Measurements from ENCODE around the gene MMP25.

Gene MMP25, protein sequence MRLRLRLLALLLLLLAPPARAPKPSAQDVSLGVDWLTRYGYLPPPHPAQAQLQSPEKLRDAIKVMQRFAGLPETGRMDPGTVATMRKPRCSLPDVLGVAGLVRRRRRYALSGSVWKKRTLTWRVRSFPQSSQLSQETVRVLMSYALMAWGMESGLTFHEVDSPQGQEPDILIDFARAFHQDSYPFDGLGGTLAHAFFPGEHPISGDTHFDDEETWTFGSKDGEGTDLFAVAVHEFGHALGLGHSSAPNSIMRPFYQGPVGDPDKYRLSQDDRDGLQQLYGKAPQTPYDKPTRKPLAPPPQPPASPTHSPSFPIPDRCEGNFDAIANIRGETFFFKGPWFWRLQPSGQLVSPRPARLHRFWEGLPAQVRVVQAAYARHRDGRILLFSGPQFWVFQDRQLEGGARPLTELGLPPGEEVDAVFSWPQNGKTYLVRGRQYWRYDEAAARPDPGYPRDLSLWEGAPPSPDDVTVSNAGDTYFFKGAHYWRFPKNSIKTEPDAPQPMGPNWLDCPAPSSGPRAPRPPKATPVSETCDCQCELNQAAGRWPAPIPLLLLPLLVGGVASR

GRCh38 chr16:3045758-3046640 lies at the start of gene MMP25:
TSS of gene MMP25 (plus strand) at chr16:3046561. CDS start at chr16:3046918, 357 bp downstream.
- Mint-ChIP-seq H3K9me3 (no peaks in the 10 kb centered on the region), H3K27me3 (peaks cover 54% of the 10 kb centered on the region), H3K27ac (no peak within 1 kb of the TSS), H3K36me3 (no peaks in the 10 kb centered on the region), H3K4me1 (peaks cover 23% of the 10 kb centered on the region), H3K4me3 (peak within 1 kb of the TSS; percentile 70)
- peak; percentile 84 for ATAC-seq

DNA sequence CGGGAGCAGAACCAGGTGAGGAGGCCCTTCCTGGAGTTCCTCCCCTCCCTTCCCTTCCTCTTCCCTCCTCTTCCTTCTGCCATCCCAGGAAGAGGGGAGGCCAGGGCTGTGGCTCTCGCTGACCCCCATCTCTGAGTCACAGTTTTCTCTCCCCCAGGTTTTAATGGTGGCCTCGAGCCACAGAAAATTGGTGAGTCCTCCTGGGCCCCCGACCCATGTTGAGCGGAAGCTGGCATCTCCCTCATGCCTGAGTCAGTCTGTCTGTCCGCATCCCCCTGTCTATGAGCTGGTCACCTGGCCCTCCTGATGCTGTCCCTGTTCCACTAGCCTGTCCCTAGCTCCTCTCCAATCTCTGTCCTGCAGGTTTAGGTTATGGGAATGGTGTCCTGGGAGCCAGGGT lies 46.4 kb upstream of the MMP25 start:
- no peak overlapping the region for H3K27ac Mint-ChIP-seq
- ATAC-seq = no peak

DNA sequence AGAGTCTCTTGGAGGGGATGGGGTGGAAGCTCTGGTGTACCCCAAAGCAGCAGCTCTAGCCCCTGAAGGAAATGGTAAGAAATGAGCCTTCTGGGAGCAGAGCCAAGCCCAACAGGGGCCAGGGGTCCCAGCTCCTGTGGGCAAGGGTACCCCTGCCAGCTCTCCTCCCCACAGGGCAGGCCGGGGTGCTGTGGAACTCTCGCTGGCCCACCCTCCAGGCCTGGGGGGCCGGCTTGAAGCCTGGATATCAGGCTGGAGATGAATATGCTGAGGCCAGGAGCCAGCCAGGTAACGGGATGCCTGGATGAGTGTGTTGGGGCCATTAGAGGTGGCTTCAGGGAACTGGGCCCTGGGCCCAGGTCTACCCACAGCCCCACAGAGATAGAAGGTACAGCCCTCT lies 45.8 kb upstream of the MMP25 start:
- H3K4me1 Mint-ChIP-seq = peaks cover 7% of the 10 kb centered on the region
- no peaks in the 10 kb centered on the region for H3K36me3 Mint-ChIP-seq
- no peak overlapping the region for H3K27ac Mint-ChIP-seq
- peaks cover 57% of the 10 kb centered on the region for H3K27me3 Mint-ChIP-seq
- H3K9me3 Mint-ChIP-seq = no peaks in the 10 kb centered on the region
- ATAC-seq = no peak
- no peak overlapping the region for H3K4me3 Mint-ChIP-seq

More for the DNA sequence above, 46.4 kb upstream of the MMP25 start:
- Mint-ChIP-seq H3K4me3 (no peak overlapping the region), H3K36me3 (no peaks in the 10 kb centered on the region), H3K9me3 (no peaks in the 10 kb centered on the region), H3K4me1 (peaks cover 5% of the 10 kb centered on the region), H3K27me3 (peaks cover 53% of the 10 kb centered on the region)

GRCh38 chr16:3001316-3001715 lies 45.0 kb upstream of the MMP25 start:
- no peaks in the 10 kb centered on the region for H3K36me3 Mint-ChIP-seq
- H3K9me3 Mint-ChIP-seq = no peaks in the 10 kb centered on the region
- peaks cover 7% of the 10 kb centered on the region for H3K4me1 Mint-ChIP-seq
- H3K4me3 Mint-ChIP-seq = no peak overlapping the region
- no peak for ATAC-seq
- H3K27ac Mint-ChIP-seq = no peak overlapping the region
- H3K27me3 Mint-ChIP-seq = peaks cover 56% of the 10 kb centered on the region

- H3K27me3 Mint-ChIP-seq = peaks cover 64% of the 10 kb centered on the region
Measured at GRCh38 chr16:3003582-3004270, 42.6 kb upstream of the MMP25 start.

DNA sequence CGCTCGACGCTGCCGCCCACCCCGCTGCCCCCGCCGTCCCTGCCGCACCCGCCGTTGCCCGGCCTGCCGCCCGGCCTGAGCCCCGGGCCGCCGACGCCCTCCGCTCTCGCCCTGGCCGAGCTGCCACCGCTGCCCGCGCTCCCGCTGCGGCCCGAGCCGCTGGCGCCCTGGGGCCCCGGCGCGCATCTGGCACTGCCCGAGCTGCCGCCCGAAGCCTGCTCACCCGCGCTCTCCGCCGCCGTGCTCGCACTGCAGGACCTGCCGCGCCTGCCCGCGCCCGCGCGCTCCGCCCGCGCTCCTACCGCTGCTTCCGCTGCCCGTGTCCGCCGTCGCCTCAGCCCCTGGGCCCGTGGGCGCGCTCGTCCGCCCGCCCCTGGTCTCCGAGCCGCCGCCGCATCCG lies 42.0 kb upstream of the MMP25 start:
- peak overlapping the region; percentile 72 for H3K4me3 Mint-ChIP-seq
- no peaks in the 10 kb centered on the region for H3K36me3 Mint-ChIP-seq
- H3K27ac Mint-ChIP-seq = no peak overlapping the region
- no peaks in the 10 kb centered on the region for H3K9me3 Mint-ChIP-seq
- ATAC-seq = peak; percentile 3
- H3K27me3 Mint-ChIP-seq = peaks cover 61% of the 10 kb centered on the region
- H3K4me1 Mint-ChIP-seq = peaks cover 30% of the 10 kb centered on the region

More at GRCh38 chr16:3003582-3004270, 42.6 kb upstream of the MMP25 start:
- Mint-ChIP-seq H3K4me1 (peaks cover 29% of the 10 kb centered on the region), H3K9me3 (no peaks in the 10 kb centered on the region), H3K27ac (no peak overlapping the region), H3K36me3 (no peaks in the 10 kb centered on the region), H3K4me3 (peak overlapping the region; percentile 59)
- peak; percentile 100 for ATAC-seq

DNA sequence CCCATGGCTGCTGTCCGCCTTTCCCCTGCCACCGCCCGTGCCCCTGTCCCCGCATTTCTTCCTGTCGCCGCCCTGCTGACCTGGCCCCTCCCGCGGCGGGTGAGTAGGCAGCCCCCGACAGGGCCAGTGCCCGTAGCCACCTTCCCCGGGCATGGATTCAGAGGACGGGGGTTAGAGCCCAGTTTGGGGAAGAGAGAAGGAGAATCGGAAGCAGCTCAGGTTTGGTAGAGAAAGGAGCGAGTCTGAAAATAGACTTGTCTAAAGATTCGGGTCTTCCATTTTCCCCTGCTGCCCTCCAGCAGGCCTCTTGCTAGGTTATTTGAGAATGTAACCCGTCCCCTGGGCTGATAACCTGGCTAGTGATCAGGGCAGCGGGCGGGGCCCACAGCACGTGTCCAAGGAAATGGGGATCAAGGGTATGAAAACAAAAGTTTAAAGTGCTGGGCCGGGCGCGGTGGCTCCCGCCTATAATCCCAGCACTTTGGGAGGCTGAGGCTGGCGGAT lies 41.5 kb upstream of the MMP25 start:
- no peaks in the 10 kb centered on the region for H3K36me3 Mint-ChIP-seq
- no peak overlapping the region for H3K27ac Mint-ChIP-seq
- peaks cover 30% of the 10 kb centered on the region for H3K4me1 Mint-ChIP-seq
- ATAC-seq = no peak
- H3K27me3 Mint-ChIP-seq = peaks cover 56% of the 10 kb centered on the region
- H3K9me3 Mint-ChIP-seq = no peaks in the 10 kb centered on the region
- peak overlapping the region; percentile 72 for H3K4me3 Mint-ChIP-seq

- H3K4me3 Mint-ChIP-seq = no peak overlapping the region
- peaks cover 58% of the 10 kb centered on the region for H3K27me3 Mint-ChIP-seq
- no peaks in the 10 kb centered on the region for H3K36me3 Mint-ChIP-seq
- H3K9me3 Mint-ChIP-seq = no peaks in the 10 kb centered on the region
- H3K4me1 Mint-ChIP-seq = peaks cover 30% of the 10 kb centered on the region
- ATAC-seq = no peak
- no peak overlapping the region for H3K27ac Mint-ChIP-seq
Measured at GRCh38 chr16:3007059-3007956, 39.1 kb upstream of the MMP25 start.

- no peak for ATAC-seq
- no peak overlapping the region for H3K27ac Mint-ChIP-seq
- no peaks in the 10 kb centered on the region for H3K9me3 Mint-ChIP-seq
- H3K36me3 Mint-ChIP-seq = no peaks in the 10 kb centered on the region
- H3K4me3 Mint-ChIP-seq = no peak overlapping the region
- H3K27me3 Mint-ChIP-seq = peaks cover 66% of the 10 kb centered on the region
- peaks cover 30% of the 10 kb centered on the region for H3K4me1 Mint-ChIP-seq
Measured at GRCh38 chr16:3007957-3008689, 38.2 kb upstream of the MMP25 start.

DNA sequence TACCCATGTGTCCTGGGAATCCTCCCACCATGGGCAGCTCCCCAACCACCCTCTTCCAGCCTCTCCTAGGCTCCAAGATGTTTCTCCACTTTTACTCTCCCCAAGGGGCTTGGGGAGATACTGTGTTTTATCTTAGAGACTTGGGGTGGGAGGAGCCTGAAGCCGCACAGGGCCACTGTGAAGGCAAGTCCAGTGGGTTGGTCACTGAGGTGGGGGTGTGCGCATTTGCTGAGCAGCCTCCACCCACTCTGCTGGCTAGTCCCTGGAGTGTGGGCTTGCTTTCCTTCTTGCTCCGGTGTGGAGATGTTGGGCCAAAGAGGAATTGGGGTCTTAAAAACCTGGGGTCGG lies 37.7 kb upstream of the MMP25 start:
- no peak for ATAC-seq
- Mint-ChIP-seq H3K4me3 (no peak overlapping the region), H3K27me3 (peaks cover 71% of the 10 kb centered on the region), H3K36me3 (no peaks in the 10 kb centered on the region), H3K27ac (no peak overlapping the region), H3K4me1 (peaks cover 30% of the 10 kb centered on the region), H3K9me3 (no peaks in the 10 kb centered on the region)

- Mint-ChIP-seq H3K36me3 (no peaks in the 10 kb centered on the region), H3K4me1 (peaks cover 27% of the 10 kb centered on the region), H3K27ac (no peak overlapping the region), H3K4me3 (no peak overlapping the region), H3K27me3 (peaks cover 78% of the 10 kb centered on the region), H3K9me3 (no peaks in the 10 kb centered on the region)
- ATAC-seq = no peak
Measured at GRCh38 chr16:3009568-3010390, 36.6 kb upstream of the MMP25 start.

- peaks cover 72% of the 10 kb centered on the region for H3K27me3 Mint-ChIP-seq
- H3K27ac Mint-ChIP-seq = no peak overlapping the region
- H3K9me3 Mint-ChIP-seq = no peaks in the 10 kb centered on the region
- H3K36me3 Mint-ChIP-seq = no peaks in the 10 kb centered on the region
- peaks cover 23% of the 10 kb centered on the region for H3K4me1 Mint-ChIP-seq
- no peak for ATAC-seq
- no peak overlapping the region for H3K4me3 Mint-ChIP-seq
Measured at GRCh38 chr16:3010510-3010909, 35.9 kb upstream of the MMP25 start.

DNA sequence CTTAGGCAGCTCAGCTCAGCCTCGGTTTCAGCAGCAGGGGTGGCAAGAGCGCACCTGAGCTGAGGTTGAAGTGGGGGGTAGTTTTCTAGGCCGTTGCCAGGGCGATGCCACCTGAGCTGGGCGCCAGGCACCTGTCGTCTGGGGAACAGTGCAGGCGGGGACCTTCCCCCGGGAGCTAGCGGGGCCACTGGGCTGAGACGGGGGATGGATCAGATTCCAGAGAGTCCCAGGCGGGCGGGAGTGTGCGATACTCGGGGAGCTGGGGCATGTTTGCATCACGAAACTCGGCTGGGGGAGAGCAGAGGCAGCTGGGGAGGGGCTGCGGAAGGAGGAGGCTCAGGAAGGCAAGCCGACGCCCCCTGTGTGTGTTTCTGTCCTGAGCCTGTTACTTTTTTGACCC lies 34.1 kb upstream of the MMP25 start:
- H3K36me3 Mint-ChIP-seq = no peaks in the 10 kb centered on the region
- H3K4me3 Mint-ChIP-seq = no peak overlapping the region
- no peak overlapping the region for H3K27ac Mint-ChIP-seq
- peaks cover 63% of the 10 kb centered on the region for H3K27me3 Mint-ChIP-seq
- no peaks in the 10 kb centered on the region for H3K9me3 Mint-ChIP-seq
- ATAC-seq = no peak
- peaks cover 16% of the 10 kb centered on the region for H3K4me1 Mint-ChIP-seq

Data from stimulated activated memory B cell treated with anti-CD40 and anti-IgM and Interleukin-4, amounts not matched to agents 10 μg/mL and 1 μg/mL and 100 μg/mL, for 72 hours (primary cell).